NOMO-1 treated with DMSO at 0.1 percent for 48 hours (cell line): ENCODE data around the gene SHANK3.

Source experiments
- DNase-seq: peaks from one replicate; lab custom pipeline; 2025; ENCODE audit not compliant: unreplicated experiment; lab: John Stamatoyannopoulos, UW

Gene SHANK3

GRCh38 chr22:50677493-50678217 is 5.0 kb downstream of the SHANK3 start:
- DNase-seq = no peak

GRCh38 chr22:50678218-50678650 is 5.6 kb downstream of the SHANK3 start:
- DNase-seq = no peak

GRCh38 chr22:50678651-50679521 is 6.3 kb downstream of the SHANK3 start:
- DNase-seq = no peak

GRCh38 chr22:50683086-50683993 is 10.7 kb downstream of the SHANK3 start:
- DNase-seq = no peak

DNA sequence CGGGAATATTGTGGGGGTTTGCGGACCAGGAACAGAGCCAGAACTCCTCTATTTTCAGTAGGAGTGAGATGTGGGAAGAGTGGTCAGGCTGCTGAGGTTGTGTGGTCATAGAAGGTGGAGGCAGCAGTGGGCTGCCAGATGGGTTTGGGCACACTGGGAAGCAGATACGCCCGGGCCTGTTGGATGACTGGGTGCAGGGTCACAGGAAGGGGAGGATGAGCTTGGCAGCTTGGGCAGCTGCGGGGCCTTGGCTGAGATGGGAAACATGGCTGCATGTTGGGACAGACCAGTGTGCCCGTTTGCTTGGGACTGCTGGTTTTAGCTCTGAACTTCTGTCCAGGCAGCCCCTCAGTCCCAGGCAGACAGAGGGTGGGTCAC is 11.4 kb downstream of the SHANK3 start:
- DNase-seq = no peak

- DNase-seq = no peak
These were observed 11.9 kb downstream of the SHANK3 start for GRCh38 chr22:50684501-50684900.

GRCh38 chr22:50684986-50685385 is 12.4 kb downstream of the SHANK3 start:
- no peak for DNase-seq

DNA sequence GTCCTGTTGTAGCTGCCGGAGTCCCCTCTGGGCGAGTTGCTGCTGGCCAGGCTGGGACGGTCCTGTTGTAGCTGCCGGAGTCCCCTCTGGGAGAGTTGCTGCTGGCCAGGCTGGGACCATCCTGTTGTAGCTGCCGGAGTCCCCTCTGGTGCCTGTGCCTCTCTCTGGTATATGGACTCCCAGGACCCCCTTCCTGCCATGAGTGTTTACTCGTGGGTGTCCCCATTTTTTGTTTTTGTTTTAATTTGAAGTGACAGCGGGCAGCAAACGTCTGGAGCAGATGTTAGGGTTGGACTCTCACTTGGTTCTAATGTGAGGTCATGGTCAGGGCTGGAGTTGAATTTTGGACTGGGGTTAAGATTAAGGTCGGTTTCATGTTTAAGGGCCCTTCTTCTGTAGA is 14.2 kb downstream of the SHANK3 start:
- DNase-seq = no peak

GRCh38 chr22:50687829-50688228 is 15.2 kb downstream of the SHANK3 start:
- DNase-seq = no peak

DNA sequence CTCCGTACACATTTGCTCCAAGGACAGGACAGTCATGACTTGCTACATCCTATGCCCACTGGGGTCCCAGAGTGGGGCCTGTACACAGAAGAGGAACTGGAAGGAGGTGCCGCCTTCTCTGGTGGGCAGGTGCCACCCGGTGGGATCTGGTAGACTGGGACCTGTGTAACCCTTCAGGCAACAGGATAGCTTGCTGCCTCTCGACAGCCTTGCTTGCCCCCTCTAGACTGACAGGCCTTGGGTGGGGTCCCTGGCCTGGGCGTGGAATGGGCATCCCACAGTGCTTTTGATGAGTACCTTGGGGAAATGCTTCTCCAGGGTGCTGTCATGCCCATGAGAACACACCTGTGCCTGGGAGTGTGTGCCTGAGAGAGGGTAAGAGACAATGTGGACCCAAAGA is 15.8 kb downstream of the SHANK3 start:
- no peak for DNase-seq

- peak; percentile 64 for DNase-seq
These were observed 18.9 kb downstream of the SHANK3 start for GRCh38 chr22:50691521-50691920.

DNA sequence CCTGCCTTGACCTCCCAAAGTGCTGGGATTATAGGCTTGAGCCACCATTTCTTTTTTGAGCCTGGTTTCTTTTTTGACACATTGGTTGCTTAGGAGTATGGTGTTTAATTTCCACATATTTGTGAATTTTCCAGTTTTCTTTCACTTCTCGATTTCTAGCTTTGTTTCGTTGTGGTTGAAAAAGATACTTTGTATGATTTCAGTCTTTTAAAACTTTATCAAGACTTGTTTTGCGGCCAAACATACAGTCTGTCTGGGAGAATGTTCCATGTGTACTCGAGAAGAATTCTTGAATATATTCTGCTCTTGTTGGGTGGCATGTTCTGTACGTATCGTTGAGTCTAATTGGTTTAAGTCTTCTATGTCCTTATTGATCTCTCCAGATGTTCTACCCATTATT is 20.8 kb downstream of the SHANK3 start:
- peak; percentile 45 for DNase-seq

- DNase-seq = peak; percentile 42
These were observed 21.5 kb downstream of the SHANK3 start for GRCh38 chr22:50694099-50694605.

GRCh38 chr22:50694766-50695420 is 22.3 kb downstream of the SHANK3 start:
- no peak for DNase-seq

DNA sequence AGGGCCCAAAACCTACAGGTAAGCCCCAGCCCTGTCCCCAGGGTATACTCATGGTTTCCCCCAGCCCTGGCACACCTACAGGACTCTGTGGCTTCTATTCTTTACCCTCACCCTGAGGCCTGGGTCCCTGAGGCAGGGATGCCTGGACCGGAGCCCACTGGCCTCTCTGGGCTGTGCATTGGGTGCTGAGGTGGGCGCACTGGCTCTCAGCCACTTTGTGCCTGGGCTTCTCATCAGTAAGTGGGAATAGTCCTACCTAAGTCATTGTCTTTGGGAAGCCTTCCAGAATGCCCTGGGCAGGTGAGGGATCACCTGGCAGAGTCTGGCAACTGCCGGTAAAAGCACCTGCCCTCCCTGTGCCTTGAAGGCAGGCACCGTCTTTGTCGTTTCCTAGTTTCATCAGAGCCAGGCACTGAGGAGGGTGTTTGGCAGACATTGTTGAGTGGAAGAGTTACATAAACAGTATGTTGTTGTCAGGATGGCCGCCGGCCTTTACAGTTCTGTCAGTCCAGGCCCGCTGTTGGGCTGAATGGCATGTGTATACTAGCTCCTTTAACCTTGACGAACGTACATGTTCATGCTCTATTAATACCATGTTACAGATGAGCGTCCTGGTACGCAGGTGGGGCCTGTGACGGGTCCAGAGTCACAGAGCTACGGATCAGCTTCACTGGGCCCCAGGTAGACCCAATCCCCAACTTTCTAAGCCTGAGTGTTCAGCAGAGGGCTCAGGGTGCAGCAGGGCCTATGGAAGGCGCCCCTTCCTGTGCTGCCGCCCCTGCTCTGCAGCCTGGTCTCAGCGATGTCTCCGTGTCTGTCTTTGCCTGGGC is 23.0 kb downstream of the SHANK3 start:
- no peak for DNase-seq

GRCh38 chr22:50696251-50696798 is 23.7 kb downstream of the SHANK3 start:
- DNase-seq = no peak

DNA sequence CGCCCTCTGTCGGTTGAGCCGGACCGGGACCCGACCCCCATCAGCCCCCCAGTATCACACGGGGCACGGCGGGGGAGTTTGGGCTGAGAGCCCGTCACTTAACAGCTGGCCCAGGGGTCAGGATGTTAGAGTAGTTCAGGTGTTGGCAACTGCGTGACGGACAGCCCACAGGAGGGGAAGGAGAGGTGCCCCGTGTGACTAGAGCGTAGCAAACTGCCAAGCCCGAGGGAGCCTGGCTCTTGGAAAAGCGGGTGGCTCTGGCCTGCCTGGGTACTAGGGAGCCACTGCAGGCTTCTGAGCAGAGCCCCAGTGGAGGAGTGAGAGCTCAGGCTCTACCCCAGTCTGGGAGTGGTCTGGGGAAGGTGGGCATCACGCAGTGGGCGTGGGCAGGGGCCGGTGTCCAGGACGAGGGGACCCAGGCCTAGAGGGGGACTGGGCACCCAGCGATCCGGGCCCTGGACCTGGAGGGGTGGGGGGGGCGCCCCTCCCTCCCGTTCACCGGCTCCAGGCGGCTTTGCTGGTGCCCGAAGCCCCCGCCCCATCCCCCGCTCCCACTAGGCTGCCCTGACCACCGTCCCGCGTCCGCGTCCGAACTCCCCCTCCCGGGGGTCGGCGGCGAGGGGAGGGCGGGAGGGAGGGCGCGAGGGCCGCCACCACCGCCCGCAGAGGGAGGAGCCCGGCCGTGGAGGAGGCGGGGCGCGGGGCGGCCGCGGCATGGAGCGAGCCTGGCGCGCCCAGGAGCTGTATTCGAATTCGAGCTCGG is 24.4 kb downstream of the SHANK3 start:
- DNase-seq = no peak

DNA sequence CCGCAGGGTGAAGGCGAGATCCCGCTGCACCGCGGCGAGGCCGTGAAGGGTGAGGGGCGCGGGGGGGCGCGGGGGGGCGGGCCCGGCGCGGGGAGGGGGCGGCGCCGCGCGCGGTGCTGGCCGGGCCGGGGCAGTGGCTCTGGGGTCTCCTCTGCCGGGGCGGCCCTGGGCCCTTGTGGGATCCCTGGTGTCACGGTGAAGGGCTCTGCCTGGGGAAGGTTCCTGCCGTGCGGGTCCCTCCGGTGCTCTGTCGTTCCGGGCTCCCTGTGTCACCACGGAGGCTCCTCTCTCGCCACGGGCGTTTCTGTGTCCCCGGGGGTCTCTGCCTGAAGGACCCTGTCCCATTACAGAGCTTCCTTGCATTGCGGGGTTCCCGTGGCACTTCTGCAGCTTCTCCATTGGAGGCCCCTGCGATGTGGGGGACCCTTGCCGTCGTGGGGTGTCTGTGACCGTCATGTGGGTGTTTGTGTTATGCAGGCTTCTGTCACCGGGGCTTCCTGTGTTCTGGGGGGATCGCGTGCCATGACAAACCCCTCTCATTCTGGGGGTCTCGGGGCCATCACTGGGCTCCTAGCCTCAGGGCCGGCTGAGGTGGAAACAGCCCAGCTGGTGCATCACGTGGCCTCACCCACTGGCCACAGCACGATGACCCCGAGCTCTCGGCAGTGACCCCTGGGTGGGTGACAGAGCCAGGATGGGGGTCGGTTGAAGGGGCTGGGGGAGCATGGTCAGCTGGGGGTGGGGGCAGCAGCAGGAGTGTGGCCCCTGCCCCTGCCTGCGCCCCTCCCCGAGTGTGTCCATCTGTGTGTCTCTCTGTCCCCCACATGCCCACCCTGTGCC is 25.3 kb downstream of the SHANK3 start:
- no peak for DNase-seq
